Superior temporal gyrus (tissue), 1 donor: ENCODE results near the gene GAK.
"Not testable (repeated sequence)": the region's sequence is repeated elsewhere in the genome, so short reads cannot be mapped to it uniquely, and the experiment has no call there.

Experiments
- DNase-seq: peaks from one replicate; pipeline ENCODE4 v3.0.0-alpha.2; 2016; ENCODE audit errors: extremely low spot score

Gene GAK

GRCh38 chr4:952881-953573 is 20.9 kb upstream of the GAK start:
- DNase-seq: no peak

GRCh38 chr4:951594-952468 is 19.7 kb upstream of the GAK start:
- DNase-seq: no peak

- no peak for DNase-seq
These were observed 19.1 kb upstream of the GAK start for GRCh38 chr4:951186-951585.

- DNase-seq: no peak
These were observed 18.3 kb upstream of the GAK start for GRCh38 chr4:950136-951020.

GRCh38 chr4:949656-950055 is 17.5 kb upstream of the GAK start:
- no peak for DNase-seq

- DNase-seq: no peak
These were observed 16.8 kb upstream of the GAK start for GRCh38 chr4:948936-949300.

- no peak for DNase-seq
These were observed 16.2 kb upstream of the GAK start for GRCh38 chr4:948101-948935.

GRCh38 chr4:947491-947971 is 15.4 kb upstream of the GAK start:
- no peak for DNase-seq

- no peak for DNase-seq
These were observed 14.7 kb upstream of the GAK start for GRCh38 chr4:946517-947471.

- DNase-seq: no peak
These were observed 14.0 kb upstream of the GAK start for GRCh38 chr4:946103-946450.

- DNase-seq: no peak
These were observed 13.4 kb upstream of the GAK start for GRCh38 chr4:945274-946102.

GRCh38 chr4:939508-939907 is 7.4 kb upstream of the GAK start:
- not testable (repeated sequence) for DNase-seq

- no peak for DNase-seq
These were observed 576 bp upstream of the GAK start for GRCh38 chr4:932713-933070.

- no peak for DNase-seq
These were observed 739 bp downstream of the GAK start for GRCh38 chr4:931194-931959.

- DNase-seq: no peak
These were observed 1.3 kb downstream of the GAK start for GRCh38 chr4:930827-931193.

GRCh38 chr4:930028-930551 is 2.0 kb downstream of the GAK start:
- no peak for DNase-seq

GRCh38 chr4:929096-929765 is 2.9 kb downstream of the GAK start:
- no peak for DNase-seq

GRCh38 chr4:927566-927965 is 4.5 kb downstream of the GAK start:
- DNase-seq: not testable (repeated sequence)
